T-helper 9 cell (primary cell): ENCODE results near the gene GNA12.
"Not testable (repeated sequence)": the region's sequence is repeated elsewhere in the genome, so short reads cannot be mapped to it uniquely, and the experiment has no call there.

ENCODE experiments used
- DNase-seq: peaks from one replicate; pipeline ENCODE4 v3.0.0-alpha.2; 2020

GNA12 gene

DNA sequence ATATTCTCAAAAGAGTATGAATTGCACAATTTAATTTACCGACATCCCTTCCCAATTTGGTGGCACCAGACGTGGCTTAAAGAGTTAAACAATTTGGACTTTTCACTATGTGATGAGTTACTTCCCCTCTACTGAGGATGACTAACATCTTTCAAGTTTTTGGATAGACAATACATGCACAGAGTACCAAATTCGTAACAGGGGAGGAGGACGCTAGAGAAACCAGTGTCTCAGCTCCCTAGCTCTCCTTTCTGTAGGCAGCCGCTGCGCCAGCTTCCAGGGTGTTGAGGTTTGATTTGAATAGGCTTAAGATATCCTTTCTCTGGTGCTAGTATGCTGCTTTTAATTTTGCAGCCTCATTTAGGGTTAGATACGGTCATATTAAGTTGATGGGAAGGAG is 69.2 kb downstream of the GNA12 start:
- DNase-seq = no peak

DNA sequence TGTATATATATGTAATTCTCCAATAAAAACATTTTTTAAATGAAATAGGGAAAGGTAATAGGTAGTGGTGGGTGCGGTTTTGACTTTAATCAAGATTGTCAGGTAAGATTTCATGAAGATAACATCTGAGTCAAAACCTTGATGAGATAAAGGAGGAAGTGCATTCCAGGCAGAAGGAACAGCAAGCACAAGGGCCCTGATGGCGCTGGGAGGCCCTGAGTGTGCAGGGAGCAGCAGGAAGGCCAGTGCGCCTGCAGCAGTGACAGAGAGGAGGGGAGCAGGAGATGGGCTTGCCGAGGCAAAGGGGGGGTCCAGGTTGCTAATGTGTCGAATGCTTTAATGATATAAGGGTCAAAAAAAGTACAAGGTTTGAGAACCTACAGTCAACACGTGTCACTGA is 69.8 kb downstream of the GNA12 start:
- DNase-seq = no peak

- no peak for DNase-seq
Measured at GRCh38 chr7:2773608-2774007, 70.5 kb downstream of the GNA12 start.

- DNase-seq = no peak
Measured at GRCh38 chr7:2771274-2771731, 72.8 kb downstream of the GNA12 start.

DNA sequence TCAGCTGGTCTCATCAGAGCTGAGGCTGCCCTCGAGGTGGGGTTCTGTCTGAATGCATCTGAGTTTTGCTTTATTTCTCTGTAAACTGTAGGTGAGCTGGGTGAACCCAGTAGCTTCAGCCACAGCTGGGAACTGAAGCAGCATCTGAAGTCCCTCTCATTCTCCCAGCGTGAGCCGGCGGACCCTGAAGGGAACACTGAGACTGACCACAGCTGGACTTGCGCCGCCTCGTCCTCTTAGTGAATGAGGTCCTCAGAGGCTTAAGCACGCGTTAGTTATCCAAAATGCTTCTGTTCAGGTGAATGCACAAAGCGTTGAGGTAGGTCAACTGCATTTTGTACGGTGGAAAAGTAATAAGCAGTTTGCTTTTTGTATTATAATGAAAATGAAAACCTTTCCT is 79.5 kb downstream of the GNA12 start:
- no peak for DNase-seq

DNA sequence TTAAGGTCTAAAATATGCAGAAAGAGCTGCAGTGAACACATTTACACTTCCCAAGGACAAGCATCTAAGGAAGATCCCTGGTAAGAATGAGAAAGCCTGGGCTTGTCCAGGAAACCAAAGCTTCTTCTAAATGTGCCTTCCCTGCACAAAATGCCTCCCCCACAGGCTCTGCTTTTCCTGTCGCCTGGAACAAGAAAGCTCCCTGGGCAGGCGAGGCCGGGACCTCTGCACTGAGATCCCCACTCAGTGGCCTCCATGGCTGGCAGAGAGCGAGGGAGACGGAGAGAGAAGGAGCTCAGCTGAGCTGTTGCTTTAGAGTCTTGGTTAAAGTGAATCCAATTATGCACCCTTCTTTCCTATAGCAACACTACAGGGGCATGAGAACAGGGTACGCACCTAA is 80.5 kb downstream of the GNA12 start:
- no peak for DNase-seq

DNA sequence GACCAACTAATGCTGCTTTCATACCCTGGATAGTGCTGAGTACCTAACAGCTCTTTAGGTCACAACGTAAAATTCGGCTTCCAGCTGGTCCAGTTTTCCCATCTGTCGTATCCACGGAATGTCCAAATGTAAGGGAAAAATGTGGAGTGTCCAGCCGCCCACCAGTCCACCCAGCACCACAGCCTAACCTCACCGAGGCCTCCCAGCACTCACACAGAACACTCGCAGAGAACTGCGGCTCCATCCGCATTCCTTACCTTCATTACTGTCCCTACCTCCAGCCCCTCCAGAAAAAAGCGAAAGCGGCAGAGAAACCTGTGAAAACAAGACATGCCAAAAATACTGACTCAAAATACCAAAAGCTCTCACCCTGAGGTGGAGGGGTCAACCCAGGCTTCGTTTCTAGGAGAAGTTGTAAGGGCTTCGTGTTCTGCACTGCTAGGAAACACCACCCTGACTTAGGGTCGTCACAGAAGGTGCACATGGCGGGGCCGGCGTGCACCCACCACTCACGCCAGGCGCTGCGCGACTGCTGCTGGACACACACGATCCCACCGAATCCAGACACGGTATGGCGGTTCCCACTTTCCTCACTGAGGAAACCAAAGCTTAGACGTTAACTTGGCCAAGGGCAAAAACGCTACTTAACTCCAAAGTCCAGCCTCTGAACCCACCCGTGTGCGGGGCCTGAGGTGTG is 82.2 kb downstream of the GNA12 start:
- DNase-seq = no peak

GRCh38 chr7:2761131-2761624 is 82.9 kb downstream of the GNA12 start:
- no peak for DNase-seq

GRCh38 chr7:2760098-2760889 is 83.8 kb downstream of the GNA12 start:
- no peak for DNase-seq

DNA sequence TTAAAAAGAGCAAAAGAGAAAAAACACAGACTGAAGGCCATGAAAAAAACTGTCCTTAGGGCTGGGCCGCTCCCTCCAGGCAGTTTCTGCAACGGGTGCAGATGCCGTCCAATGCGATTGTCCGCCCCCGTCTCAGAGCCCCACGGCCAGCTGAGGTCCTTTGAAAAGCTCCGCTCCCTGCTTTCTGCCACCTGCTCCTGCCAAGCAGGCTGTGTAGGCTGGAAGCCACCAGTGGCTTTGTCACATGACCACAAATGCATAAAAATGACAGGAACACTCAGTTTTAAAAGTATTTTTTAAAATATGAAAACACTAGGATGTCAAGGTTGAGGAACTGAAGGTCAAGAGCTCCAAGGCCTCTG is 84.4 kb downstream of the GNA12 start:
- DNase-seq = no peak

GRCh38 chr7:2758673-2759616 is 85.2 kb downstream of the GNA12 start:
- no peak for DNase-seq

GRCh38 chr7:2757904-2758672 is 86.0 kb downstream of the GNA12 start:
- no peak for DNase-seq

GRCh38 chr7:2757361-2757903 is 86.7 kb downstream of the GNA12 start:
- DNase-seq = no peak

DNA sequence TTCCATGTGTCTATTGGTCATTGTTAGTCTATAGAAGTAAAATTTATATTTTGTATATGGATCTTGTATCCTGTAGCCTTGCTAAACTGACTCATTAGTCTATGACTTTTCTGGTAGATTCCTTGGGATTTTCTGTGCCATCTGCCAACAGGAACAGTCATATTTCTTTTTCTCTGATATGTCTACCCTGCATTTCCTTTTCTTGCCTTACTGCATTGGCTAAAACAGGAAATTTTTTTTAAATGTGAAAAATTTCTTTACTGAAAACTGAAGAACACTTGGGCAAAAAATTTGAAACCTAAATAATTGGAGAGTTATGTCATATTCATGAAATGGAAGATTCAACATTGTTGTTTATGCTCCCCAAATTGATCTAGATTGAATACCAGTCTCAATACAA is 88.6 kb downstream of the GNA12 start:
- DNase-seq = no peak

GRCh38 chr7:2754912-2755311 is 89.2 kb downstream of the GNA12 start:
- no peak for DNase-seq

- DNase-seq = no peak
Measured at GRCh38 chr7:2754086-2754485, 90.0 kb downstream of the GNA12 start.

DNA sequence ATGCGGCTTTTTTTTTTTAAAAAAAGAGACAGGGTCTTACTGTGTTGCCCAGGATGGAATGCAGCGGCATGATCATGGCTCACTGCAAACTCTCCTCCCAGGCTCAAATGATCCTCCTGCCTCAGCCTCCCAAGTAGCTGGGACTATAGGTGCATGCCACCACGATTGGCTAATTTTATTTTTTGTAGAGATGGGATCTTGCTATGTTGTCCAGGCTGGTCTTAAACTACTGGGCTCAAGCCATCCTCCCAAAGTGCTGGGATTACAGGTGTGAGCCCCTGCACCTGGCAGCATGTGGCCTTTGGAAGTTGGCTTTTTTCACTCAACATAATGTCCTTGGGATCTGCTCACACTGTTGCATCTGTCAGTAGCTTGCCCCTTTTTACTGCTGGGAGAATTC is 91.0 kb downstream of the GNA12 start:
- DNase-seq = no peak

GRCh38 chr7:2751086-2751485 is 93.0 kb downstream of the GNA12 start:
- DNase-seq = no peak

GRCh38 chr7:2750004-2750407 is 94.1 kb downstream of the GNA12 start:
- DNase-seq = no peak

GRCh38 chr7:2748684-2749083 is 95.4 kb downstream of the GNA12 start:
- not testable (repeated sequence) for DNase-seq

DNA sequence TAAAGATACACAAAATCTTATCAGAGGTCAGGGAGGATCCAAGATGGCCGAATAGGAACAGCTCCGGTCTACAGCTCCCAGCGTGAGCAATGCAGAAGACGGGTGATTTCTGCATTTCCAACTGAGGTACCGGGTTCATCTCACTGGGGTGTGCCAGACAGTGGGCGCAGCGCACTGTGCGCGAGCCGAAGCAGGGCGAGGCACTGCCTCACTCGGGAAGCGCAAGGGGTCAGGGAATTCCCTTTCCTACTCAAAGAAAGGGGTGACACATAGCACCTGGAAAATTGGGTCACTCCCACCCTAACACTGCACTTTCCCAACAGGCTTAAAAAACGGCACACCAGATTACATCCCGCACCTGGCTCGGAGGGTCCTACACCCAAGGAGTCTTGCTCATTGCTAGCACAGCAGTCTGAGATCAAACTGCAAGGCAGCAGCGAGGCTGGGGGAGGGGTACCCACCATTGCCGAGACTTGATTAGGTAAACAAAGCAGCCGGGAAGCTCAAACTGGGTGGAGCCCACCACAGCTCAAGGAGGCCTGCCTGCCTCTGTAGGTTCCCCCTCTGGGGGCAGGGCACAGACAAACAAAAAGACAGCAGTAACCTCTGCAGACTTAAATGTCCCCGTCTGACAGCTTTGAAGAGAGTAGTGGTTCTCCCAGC is 100.5 kb downstream of the GNA12 start:
- DNase-seq = not testable (repeated sequence)
